ENCODE data around the gene GFOD1.
A peak's percentile ranks its signal among the peaks of the same experiment; 100 is the strongest.

GFOD1 gene

DNA sequence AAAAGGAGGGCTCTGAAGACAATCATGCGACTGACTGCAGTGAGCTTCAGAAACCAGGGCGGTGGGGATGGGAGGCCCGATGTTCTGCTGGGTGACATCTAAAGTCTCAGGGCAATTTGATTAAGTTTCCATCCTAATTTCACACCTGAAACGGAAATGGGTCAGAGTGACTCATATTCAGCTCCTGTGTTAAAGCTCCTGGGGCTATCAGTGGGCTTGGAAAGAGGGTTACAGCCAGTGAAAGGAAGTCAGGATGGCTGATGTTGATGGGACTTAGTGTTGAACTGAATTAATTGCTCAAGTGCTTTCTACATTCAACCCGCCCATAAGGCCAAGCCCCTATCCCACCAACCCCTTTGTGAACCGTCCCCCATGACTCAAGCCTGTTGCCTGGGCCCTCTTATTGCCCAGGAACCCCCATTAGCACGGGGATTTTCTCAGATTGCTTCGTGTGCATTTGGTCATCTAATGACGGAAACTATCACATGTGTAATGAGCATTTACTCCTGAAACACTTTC is 112.0 kb downstream of the GFOD1 start:
- DNase-seq (ENCODE audit: low read depth): no peak

DNA sequence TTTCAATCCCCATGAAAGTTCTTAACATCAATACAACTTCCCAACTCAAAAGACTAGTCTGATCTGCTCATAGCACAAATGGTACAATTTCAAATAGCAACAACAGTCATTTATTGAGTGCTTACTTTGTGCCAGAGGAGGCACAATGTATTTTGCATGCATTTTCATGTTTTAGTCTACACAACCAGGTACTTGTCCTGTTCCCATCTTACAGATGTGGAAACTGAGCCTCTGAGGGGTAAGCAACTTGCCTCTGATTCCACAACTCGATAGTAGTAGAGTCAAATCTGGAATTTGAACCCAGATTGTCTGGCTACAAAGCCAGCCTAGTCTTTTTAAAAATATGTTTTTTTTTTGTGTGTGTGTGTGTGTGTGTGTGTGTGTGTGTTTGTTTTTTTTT is 113.5 kb downstream of the GFOD1 start:
- DNase-seq (ENCODE audit: low read depth): no peak

DNA sequence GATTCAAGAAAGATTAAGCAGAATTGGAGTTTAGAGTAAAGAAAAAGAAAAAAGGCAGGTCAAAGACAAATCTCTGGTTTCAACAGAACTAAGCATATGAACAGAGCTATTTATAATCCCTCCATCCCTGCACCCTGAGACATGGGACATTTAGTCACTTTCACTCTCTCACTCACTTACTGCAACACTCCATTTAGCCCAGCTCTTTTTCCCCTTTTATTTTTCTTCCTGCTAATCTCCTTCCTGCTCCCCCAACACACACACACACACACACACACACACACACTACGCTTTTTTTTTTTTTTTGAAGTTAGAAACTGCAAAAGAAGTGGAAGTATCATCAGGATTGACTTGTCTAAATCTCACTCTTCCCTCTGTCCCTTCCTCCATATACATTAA is 113.9 kb downstream of the GFOD1 start:
- no peak for DNase-seq (ENCODE audit: low read depth)

DNA sequence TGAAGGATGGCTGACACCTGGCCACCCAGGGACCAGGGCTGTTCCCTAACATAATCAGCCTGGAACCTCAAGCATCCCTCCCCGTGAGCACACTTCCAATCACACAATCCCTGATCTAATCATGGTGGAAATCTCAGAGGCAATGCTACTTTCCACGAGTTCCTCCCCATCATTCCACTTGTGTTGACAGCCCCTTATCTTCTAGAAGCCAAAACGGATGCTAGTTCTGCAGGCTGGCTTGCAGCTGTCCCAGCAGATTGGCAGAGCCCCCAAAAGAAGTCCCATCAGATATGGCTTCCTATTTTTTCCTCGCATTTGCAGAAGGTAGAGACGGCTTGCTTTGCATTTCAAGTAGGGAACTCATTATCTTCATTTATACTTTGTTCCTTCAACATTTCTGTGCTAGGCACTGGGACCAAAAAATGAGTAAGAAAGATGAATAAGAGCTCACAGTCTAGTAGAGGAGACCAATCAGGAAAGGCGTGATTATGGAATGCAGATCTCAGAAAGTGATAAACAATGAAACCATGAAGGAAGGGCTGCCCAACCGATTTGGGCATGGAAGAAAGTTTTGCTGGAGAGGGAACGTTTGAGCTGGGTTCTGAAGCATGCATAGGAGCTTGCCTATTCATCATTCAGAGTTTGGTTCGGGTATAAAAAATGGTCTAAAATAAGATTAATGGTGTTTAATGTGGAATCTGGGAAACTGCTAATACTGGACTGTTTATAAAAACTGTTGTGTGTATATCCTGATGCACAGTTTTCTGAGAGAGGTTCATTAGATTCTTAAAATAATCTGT is 114.5 kb downstream of the GFOD1 start:
- no peak for DNase-seq (ENCODE audit: low read depth)

DNA sequence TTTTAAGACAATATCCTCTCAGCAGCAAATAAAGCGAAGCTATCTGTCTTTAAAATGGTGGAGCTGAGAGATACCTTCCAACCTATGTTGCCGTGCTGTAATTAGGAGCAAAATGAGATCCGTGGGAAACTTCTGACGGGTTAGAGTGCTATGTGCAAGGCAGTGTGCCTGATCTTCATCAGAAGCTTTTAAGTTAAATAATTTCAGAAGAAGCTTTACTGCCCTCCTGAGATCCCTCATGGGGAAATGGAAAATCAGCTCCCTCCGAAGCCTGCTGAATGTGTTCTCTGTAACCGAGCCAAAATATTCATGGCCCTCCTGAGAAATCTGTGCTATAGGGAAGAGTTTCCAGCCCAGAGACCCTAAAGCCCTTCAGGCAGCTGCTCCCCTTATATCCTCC is 115.3 kb downstream of the GFOD1 start:
- no peak for DNase-seq (ENCODE audit: low read depth)

DNA sequence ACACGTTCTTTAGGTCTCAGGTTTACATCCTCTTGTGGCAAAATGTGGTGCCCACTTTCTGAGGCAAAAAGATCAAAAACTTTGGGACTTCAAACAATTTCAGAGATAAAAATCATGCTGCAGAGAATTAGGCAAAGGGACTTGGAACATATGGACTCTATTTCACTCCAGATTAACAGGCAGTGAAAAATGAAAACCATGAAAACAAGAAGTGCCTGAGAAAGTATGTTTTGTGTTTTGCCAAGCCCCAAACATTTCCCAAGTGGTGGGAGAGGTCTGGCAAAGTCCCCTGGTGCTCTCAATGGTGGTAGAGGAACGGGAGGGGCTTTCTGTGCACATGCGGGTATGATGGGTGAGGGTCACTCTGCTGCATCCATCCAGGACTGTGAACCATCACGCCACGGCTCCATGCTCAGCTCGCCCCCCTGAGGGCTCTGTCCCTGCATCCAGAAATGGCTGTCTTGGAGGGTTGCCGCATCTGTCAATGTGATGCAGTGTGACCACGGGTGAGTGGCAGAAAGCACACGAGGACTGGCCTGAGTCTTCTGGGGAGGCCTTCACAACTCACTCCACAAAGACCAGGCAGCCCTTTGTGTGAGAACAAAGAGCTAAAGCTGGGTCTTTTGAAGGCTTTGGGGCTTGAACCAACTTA is 115.9 kb downstream of the GFOD1 start:
- no peak for DNase-seq (ENCODE audit: low read depth)

DNA sequence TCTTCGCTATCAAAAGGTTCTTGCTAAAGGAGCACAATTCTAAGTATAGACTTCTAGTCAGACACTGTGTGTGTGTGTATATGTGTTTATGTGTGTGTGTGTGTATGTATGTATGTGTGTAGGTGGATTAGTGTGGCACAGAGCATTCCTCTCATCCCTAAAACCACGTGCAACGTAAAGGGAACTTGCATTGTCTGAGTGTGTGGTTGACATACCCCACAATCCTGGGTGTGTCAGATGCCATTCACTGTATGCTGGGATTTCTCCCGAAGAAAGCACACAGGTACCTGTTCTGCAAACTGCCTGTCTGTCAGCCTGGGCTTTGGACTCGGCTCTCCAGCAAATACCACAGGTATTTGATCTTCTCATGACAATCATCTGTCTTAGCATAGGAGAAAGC is 116.8 kb downstream of the GFOD1 start:
- no peak for DNase-seq (ENCODE audit: low read depth)

DNA sequence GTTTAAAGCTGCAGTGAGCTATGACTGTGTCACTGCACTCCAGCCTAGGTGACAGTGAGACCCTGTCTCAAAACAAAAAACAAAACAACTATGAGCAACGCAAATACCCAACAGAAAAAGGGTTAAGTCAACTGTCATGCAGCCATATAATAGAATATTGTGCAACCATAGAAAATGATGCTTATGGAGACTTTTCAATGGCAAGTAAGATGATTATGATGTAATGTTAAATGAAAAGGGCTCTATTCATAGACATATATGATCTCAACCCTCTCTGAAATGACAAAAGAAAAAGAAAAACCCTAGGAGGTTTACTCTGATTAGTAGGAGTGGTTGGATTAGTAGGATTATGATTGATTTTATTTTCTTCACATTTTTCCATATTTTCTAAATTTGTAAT is 117.8 kb downstream of the GFOD1 start:
- DNase-seq (ENCODE audit: low read depth): no peak

DNA sequence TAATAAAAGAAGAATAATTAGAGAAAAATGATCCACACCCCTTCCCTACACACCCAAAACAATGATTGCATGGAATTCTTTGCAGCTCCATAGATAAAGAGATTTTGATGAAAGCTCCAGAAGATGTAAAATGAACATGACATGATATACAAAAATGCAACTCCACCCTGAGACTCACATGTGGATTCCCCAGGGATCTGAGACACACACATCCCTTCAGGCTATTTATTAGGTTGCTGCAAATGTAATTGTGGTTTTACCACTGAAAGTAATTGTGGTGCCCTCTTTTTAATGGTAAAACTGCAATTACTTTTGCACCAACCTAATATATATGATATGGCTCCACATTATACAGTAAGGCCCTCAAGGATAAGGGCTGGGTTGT is 118.7 kb downstream of the GFOD1 start:
- no peak for DNase-seq (ENCODE audit: low read depth)

DNA sequence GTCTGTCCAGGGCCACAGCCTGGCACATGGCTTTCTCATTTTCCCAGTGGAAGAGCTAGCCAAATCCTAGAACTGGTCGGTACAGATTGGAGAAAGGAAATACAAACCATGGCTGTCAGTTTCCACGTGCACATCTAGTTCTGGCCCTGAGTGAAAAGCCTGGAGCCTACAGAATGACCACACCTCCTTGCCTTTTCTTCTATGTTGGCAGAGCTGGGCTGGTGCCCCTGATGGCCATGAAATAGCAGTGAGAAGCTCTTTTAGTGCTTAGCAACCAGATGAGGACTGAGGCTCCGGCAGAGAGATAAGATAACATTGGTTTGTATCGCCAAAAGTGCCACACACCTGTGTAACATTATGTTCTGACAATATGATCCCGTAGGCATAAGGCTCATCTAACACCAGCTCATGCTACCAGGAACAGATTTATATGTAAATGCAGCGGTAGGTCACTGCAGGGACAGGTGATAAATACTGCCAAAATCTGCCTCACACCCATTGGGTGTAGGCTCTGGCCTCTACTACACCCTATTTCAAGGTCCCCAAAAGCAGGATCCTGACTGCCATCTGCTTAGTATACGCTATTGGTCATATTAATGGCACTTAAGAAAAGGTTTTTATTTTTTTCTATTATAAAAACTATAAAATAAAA is 119.2 kb downstream of the GFOD1 start:
- DNase-seq (ENCODE audit: low read depth): no peak

DNA sequence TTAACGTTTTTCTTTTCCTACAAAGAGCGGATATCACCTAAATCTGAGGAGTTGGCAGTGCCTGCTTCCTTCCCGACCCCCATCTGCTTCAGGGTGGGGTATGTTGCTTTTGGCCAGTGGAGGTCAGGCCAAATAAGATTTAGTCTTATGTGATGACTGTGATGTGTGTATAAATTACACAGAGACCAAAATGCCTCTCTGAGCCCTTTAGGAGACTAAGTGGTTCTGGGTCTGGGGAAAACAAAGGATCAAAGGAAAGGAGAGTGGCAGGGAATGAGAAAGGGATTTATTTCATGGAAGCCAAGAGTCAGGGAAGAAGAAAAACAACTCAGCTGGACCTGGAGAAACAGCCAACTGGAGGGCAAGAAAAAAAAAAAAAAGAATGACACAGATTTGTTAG is 120.0 kb downstream of the GFOD1 start:
- no peak for DNase-seq (ENCODE audit: low read depth)

DNA sequence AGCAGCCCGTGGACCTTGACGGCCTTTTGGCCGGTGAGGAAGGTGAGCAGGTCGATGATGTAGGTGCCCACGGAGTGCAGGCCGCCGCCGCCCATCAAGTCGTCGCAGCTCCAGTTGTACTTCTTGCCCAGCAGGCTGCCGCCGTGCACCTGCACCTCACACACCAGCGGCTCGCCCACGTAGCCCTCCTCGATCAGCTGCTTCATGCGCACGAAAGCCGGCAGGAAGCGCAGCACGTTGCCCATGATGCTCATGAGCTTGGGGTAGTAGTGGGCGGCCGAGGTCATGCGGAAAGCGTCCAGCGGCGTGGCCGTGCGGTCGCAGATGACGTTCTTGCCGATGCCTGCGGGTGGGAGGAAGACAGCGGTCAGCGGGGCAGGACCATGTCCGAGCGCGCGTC is 122.1 kb downstream of the GFOD1 start:
- DNase-seq (ENCODE audit: low read depth): no peak

DNA sequence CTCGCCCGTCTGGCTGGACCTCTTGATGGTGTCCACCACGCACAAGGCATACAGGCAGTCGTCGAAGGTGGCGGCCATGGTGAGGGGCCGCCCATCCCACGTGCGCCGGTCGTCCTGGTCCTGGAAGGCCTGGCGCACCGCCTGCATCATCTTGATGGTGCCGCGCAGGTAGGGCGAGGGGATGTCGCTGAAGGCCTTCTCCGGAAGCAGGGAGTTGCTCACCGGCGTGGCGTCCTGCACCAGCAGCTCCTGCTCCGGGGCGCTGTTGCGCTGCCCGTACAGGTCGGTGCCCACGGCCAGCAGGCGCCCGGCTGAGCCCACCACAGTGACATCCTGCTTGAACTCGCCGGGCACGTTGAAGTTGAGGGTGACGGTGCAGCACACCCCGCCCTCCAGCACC is 122.6 kb downstream of the GFOD1 start:
- no peak for DNase-seq (ENCODE audit: low read depth)

DNA sequence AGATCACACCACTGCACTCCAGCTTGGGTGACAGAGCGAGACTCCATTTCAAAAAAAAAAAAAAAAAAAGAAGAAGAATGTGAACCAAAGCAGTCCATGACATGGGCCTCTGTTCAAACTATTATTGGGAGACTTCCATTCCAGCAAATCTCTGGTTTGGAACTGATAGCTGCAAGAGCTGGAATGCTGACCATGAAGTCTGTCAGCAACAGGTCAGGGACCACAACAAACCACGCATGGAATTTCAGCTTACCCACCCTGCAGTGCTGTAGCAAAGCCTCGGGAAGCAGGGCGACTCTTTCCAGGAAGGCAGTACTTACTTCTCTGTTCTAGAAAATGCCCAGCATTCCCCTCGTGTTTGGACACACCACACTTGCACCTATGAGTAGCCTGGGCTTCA is 125.0 kb downstream of the GFOD1 start:
- no peak for DNase-seq (ENCODE audit: low read depth)

DNA sequence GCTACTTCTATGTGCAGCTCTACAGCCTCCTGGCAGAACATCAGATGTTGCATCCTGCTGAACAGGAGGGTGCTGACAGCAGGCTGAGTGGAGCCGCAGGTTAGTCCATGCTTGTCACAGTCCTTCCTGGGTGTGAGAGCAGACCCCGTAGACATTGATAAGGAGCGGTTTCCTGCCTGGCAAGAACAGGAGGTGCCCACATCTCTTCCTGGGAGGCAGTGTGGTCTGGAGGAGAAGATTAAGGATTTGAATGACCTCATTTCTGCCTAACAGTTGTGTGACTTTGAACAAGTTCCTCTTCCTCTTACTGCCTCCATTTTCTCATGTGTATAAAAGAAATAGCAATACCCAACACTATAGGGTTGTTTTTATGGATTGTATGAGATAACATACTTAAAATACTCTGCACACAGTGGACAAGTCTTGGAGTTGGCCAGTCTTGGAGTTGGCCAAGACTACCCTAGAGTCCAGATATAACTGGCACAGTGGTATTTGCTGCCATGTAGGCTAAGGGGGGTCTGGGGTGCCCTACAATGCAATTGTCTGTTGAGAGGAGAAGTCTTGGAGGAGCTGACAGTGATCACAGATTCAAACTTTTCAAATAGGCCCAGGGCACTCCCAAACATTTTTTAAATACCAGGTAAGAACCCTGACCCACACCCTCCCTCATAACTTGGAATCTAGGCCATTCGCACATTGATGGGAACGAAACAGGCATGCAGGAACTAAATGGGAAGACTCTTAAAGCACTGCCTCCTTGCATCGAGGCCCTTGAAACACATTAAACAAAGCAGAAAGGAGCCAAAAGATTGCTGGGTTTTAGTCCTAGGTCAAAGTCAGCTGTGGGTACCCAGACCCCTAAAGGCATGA is 126.5 kb downstream of the GFOD1 start:
- DNase-seq (ENCODE audit: low read depth): no peak

DNA sequence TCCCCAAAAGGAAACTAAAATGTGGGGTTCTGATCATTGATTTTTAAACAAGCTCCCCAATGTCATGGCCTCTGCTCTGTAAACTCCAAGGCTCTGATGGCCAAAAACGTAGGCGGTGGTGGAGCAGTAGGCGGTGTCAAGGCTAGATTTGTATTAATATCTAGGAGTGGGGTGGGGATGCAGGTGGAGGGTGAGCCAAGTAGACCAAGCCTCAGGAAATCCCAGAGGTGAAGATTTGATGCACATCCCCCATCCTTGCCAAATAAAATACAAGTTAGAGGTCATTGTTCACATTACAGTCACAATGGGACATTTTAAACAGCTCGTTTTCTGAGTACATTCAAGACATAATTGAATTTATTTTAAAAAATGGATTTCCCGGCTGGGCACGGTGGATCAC is 128.1 kb downstream of the GFOD1 start:
- no peak for DNase-seq (ENCODE audit: low read depth)

DNA sequence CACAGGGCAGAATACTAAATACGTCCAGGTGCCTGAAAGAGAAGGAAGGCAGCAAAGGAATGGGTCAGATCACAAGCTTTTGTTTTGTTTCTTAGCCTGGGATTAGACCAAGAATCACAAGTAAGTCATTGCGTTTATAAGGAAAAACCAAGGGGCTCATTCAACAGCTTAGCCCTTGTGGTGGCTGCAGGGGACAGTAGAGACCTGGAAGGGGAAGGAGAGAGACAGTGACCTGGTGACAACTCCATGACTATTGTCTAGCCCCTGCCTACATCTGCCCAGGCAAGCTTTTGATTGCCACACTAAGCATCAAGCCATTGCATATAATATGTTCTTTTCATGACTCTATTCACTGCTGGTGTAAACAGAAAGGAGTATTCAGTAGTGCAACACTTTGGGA is 128.9 kb downstream of the GFOD1 start:
- no peak for DNase-seq (ENCODE audit: low read depth)

DNA sequence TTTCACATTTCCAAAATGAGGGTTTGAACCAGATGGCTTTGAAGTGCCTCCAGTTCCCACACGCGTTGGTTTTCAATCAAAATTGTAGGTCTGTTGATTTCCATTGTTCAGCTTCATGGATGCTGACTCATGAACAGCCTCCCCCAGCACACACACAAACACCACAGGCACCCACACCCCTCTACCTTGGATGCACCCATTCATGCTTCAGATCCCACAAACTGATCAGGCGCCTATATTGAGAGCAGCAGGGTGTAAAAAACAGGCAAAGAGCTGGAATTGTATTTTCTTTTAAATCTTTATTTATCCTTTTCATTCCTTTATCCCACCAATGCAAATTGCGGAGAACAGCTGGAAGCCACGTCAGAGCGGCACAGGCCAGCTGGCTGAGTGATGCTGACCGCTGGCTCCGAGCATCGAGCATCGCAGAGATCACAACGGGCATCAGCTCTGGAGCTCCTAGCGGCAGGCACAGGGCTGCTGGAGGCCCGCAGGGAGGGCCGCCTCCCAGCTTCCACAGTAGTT is 129.8 kb downstream of the GFOD1 start:
- DNase-seq (ENCODE audit: low read depth): no peak

DNA sequence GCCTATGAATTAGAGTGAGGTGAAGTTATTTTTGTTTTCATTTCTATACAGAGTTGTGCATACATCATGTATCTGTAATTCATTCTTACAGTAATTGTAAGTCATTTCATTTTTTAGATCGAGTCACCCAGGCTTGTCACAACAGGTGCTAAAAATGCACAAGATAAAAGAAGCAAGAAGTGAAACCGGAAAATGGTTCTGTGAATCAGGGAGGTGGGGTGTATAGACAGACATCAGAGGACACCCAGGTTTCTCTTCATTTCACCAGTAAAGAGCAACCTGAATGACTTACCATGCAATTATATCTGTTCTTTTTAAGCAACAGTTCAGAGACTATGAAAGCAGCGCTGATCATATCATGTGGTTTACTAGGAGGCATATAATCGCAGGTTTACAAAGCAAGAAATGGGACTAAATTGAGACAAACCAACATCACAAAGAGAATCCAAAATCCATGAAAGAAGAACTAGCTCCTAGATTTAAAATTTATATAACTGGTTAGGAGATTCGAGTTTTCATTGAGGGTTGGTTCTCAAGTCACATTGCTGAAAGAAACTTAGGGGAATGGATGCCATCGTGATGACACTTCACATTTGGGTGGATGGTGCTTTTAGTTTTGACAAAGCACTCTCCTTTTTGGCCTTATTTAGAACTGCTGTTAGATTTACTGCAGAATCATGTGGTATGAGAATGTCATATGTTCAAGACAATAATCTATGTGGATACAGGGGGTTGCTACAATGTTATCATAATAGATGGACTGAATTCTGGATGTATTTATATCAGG is 131.2 kb downstream of the GFOD1 start:
- DNase-seq (ENCODE audit: low read depth): no peak

DNA sequence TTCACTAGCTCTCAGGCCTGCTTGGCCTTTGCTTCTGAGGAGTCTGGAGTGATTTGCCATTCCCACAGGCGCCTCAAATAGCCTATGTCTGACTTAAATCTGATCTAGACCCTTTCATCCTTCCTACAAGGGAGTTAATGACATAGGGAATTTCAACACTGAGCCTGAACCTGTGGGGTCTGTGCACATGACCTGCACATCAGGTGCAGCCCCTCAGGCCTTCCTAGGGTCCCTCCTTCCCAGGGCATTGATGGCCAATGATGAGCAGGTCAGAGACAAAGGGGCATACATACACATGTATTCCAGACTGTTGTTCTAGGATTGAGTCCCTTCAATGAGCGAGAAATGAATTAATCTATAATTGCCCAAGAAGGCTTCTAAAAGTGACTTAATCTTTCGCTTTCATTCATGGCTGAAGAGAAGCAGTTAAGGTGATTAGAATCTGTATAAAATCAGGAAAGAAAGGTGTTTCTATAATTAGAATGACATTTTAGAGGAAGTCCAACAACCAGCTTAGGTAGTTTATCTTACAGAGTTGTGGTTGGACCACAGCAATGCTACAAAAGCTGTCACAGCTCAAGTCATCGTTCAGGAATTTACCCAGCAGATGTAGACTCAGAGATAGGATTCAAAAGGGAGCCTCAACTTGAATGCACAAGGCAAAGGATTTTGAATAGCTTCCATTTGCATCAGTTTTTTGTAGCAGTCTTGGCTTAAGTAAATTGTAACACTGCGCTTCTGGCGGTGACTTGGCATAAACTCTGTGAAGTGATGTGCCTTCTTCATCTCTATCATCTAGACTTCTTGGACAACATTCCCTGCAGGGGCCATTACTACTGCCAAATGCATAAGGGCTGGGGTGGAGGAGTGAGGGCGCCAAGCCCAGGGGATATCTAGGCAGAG is 132.1 kb downstream of the GFOD1 start:
- peak; percentile 96 for DNase-seq (ENCODE audit: low read depth)
